Activated naive CD4-positive, alpha-beta T cell treated with anti-CD3 and anti-CD28 coated beads, Interleukin-2, amount 50 U/mL, for 24 hours (primary cell): Measurements from ENCODE around the gene FBXO34.
A peak's percentile ranks its signal among the peaks of the same experiment; 100 is the strongest.
"Not testable (repeated sequence)": the region's sequence is repeated elsewhere in the genome, so short reads cannot be mapped to it uniquely, and the experiment has no call there.

Source experiments
- H3K27ac Mint-ChIP-seq: one replicate; pipeline ENCODE4 v1.8.0; 2021; ENCODE audit warnings: mild to moderate bottlenecking, mixed read lengths
- H3K27me3 Mint-ChIP-seq: one replicate; pipeline ENCODE4 v1.8.0; 2021; ENCODE audit warnings: mixed read lengths
- H3K36me3 Mint-ChIP-seq: one replicate; pipeline ENCODE4 v1.8.0; 2021; ENCODE audit warnings: mixed read lengths
- H3K4me1 Mint-ChIP-seq: one replicate; pipeline ENCODE4 v1.8.0; 2021; ENCODE audit warnings: mixed read lengths
- H3K4me3 Mint-ChIP-seq: one replicate; pipeline ENCODE4 v1.8.0; 2021; ENCODE audit warnings: mild to moderate bottlenecking, mixed read lengths
- H3K9me3 Mint-ChIP-seq: one replicate; pipeline ENCODE4 v1.8.0; 2021; ENCODE audit warnings: mixed read lengths

FBXO34 gene

DNA sequence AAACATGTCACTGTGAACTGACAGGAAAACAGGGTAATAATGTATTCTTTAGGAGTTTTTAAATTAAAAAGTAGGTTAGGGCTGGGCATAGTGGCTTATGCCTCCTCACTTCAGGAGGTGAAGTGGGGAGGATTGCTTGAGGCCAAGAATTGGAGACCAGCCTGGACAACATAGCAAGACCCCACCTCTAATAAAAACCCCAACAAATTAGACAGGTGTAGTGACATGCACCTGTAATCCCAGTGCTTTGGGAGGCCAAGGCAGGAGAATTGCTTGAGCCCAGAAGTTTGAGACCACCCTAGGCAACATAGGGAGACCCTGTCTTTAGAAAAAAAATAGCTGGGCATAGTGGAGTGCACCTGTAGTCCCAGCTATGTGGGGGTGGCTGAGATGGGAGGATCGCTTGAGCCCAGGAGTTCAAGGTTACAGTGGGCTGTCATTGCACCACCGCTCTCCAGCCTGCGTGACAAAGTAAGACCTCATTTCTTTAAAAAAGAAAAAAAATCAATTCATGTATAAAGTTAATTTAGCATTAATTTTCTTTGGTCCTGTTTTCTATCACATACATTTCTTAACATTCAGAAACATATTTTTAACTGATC, 20.4 kb downstream of the FBXO34 start:
- peaks cover 60% of the 10 kb centered on the region for H3K4me1 Mint-ChIP-seq
- no peaks in the 10 kb centered on the region for H3K27me3 Mint-ChIP-seq
- no peak overlapping the region for H3K27ac Mint-ChIP-seq
- no peaks in the 10 kb centered on the region for H3K9me3 Mint-ChIP-seq
- H3K4me3 Mint-ChIP-seq: no peak overlapping the region
- peaks cover 3% of the 10 kb centered on the region for H3K36me3 Mint-ChIP-seq

DNA sequence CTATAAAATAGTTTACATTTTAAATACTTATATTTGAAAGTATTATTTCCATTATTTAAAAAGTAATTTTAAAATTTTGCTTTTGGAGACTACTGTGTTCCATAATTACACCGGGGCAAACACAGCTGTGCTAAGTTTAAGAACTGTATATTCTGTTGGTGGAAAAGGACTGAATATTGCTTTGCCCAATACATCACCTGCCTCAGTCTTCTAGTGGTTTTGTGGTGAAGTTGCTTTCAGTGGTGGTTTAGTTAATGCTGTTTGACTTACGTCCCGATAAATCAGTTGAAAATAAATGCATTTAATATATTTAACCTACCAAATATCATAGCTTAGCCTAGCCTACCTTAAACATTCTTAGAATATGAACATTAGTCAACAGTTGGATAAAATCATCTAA, 23.4 kb downstream of the FBXO34 start:
- Mint-ChIP-seq H3K27me3 (no peaks in the 10 kb centered on the region), H3K9me3 (no peaks in the 10 kb centered on the region), H3K4me1 (peaks cover 62% of the 10 kb centered on the region), H3K27ac (no peak overlapping the region), H3K36me3 (peaks cover 11% of the 10 kb centered on the region), H3K4me3 (no peak overlapping the region)

DNA sequence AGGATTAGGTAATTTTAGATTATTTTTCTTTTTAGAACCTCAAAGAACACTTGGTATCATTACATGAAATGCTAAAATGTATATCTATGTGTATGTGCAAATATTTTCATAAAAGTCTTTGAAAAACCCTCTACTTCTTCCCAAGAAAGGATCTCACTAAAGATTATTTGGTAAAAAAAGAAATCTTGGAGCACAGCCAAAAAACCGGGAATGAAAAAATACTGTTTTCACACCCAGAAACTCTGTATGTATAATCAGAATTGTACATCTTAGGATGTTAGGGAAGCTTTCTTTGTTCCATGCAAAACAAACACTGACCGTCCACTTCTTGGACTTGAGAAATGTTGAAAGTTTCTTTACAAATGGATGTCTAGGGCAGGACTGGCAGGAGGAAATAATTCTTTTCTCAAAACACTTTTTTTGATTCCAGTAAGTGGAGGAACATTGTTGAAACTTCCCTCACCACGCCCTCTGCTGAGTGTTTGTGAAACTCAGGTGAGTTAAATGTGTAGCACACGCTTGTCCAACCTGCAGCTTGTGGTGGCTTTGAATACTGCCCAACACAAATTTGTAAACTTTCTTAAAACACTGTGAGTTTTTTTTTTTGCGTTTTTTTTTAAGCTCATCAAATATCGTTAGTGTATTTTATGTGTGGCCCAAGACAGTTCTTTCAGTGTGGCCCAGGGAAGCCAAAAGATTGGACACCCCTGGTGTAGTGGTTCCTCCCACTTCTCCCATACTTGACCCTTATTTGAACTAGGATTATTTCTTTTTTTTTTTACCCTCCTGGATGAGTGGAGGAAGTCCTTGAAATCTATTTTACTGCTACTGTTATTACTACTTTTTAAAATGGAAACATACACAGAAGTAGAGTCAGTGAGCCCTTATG, 26.6 kb downstream of the FBXO34 start:
- Mint-ChIP-seq H3K36me3 (peaks cover 13% of the 10 kb centered on the region), H3K27ac (no peak overlapping the region), H3K27me3 (no peaks in the 10 kb centered on the region), H3K4me1 (peaks cover 81% of the 10 kb centered on the region), H3K9me3 (no peaks in the 10 kb centered on the region), H3K4me3 (no peak overlapping the region)

DNA sequence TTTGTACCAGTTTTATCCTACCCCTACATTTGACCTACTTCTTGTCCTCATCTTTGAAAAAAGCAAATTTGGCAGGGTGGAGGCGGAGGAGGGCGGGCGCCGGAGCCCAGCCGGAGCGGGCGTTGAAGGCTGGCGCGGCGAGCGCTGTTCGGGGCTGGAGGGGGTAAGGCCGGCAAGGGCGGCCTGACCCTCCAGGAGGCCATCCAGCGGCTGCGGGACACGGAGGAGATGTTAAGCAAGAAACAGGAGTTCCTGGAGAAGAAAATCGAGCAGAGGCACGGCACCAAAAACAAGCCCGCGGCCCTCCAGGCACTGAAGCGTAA, 27.2 kb downstream of the FBXO34 start:
- Mint-ChIP-seq H3K27me3 (no peaks in the 10 kb centered on the region), H3K27ac (no peak overlapping the region), H3K9me3 (no peaks in the 10 kb centered on the region), H3K4me3 (no peak overlapping the region), H3K36me3 (peaks cover 13% of the 10 kb centered on the region), H3K4me1 (peaks cover 80% of the 10 kb centered on the region)

DNA sequence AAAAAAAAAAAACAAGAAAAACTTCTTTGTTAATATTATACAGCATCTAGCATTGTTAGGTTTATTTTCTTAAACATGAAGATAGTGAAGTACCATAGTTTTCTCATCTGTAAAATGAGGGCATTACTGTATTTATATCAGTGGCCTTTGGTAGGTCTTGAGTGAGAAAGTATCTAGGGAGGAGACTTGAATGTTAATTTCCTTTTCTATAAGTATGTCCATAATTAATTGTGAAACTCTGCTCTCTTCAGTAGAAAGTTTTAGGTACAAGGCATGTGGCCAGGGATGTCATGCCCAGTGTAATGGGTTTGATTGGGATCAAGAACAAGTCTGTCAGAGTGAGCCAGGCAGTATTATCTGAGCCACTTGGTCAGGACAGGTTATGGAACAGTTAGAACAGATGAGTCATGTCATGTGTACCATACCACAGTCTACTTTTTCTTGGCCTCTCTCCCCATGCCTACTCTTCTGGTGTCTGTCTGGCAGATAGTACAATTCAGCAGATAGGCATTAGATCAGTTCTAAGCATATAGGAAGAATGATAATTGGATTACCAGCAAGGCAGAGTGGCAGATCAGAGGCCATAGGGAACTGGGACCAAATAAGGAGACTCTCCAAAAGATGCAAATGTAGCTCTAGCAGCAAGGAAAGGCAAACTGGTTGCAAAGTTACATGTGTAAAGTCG, 30.4 kb downstream of the FBXO34 start:
- Mint-ChIP-seq H3K4me1 (peaks cover 73% of the 10 kb centered on the region), H3K9me3 (no peaks in the 10 kb centered on the region), H3K36me3 (peaks cover 12% of the 10 kb centered on the region), H3K4me3 (peak overlapping the region; percentile 16), H3K27ac (peak overlapping the region; percentile 56), H3K27me3 (no peaks in the 10 kb centered on the region)

DNA sequence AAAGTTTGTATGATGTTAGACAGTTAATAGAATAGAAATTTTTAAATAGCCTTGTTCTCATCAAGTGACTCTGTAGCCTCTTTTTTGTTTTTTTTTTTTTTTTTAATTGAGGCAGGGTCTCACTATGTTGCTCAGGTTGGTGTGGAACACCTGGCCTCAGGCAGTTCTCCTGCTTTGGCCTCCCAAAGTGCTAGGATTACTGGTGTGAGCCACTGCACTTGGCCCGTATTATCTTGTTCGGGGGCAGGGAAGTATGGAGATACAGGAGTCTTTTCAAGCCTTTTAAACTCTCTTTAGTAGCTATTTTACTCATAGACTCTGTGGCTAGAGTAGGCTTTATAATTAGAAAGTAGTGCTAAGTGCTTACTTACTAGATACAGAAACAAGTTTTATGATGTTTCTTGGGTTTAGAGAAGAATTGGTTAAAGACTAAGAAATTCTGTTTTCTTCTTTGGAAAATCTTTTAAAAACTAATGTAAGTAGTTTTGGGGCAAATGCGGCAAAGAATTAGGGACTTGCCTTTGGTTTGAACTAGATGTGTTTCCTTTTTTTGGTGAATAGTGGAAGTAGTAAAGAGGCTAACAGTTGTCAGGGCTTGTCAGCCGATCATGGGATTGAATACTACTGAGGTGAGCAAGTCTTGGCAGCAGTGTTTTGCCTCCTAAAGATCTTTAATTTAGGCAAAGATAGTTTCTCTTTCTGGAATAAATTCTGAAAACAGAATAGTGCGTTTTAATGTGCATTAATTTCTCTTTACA, 31.3 kb downstream of the FBXO34 start:
- no peak overlapping the region for H3K4me3 Mint-ChIP-seq
- peaks cover 12% of the 10 kb centered on the region for H3K36me3 Mint-ChIP-seq
- no peaks in the 10 kb centered on the region for H3K27me3 Mint-ChIP-seq
- H3K4me1 Mint-ChIP-seq: peaks cover 71% of the 10 kb centered on the region
- no peak overlapping the region for H3K27ac Mint-ChIP-seq
- H3K9me3 Mint-ChIP-seq: no peaks in the 10 kb centered on the region

DNA sequence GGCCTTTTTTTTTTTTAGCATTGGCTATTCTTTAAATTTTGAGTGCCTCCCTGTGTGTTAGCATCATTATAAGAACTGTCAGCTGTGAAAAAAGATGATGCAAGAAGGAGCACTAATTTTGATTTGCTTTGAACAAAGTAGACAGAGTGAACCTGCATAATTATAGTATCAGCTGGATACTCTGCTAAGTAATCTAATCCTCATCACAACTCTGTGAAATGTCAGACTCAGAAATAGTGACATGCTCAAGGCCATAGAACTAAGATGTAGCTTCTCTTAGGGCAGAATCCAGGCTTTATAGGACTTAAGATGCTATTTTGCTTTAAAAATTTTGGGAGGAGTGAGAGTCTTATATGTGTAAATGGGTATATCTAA, 31.9 kb downstream of the FBXO34 start:
- no peak overlapping the region for H3K27ac Mint-ChIP-seq
- no peaks in the 10 kb centered on the region for H3K27me3 Mint-ChIP-seq
- peaks cover 10% of the 10 kb centered on the region for H3K36me3 Mint-ChIP-seq
- H3K4me1 Mint-ChIP-seq: peaks cover 70% of the 10 kb centered on the region
- no peaks in the 10 kb centered on the region for H3K9me3 Mint-ChIP-seq
- no peak overlapping the region for H3K4me3 Mint-ChIP-seq

DNA sequence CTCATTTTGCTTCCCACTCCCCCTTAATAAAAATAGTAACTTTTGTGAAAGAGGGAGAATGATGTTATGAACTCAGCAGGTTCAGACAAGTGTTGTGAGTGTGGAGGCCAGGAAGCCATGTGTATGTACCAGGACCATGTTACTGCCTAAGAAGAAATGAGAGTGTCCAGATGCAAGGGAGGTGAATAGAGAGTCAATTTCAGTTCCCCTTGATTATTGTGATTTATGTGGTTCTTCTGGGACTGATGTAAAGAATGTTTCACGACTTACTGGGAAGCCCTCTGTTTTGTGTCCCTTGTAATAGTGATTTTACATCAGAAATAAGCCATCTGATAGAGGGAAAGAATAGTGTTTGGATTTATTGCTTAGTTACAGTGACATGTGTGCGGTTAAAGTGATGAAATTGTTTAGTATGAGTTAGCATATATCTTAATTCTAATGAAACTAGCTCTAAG, 32.5 kb downstream of the FBXO34 start:
- no peak overlapping the region for H3K27ac Mint-ChIP-seq

DNA sequence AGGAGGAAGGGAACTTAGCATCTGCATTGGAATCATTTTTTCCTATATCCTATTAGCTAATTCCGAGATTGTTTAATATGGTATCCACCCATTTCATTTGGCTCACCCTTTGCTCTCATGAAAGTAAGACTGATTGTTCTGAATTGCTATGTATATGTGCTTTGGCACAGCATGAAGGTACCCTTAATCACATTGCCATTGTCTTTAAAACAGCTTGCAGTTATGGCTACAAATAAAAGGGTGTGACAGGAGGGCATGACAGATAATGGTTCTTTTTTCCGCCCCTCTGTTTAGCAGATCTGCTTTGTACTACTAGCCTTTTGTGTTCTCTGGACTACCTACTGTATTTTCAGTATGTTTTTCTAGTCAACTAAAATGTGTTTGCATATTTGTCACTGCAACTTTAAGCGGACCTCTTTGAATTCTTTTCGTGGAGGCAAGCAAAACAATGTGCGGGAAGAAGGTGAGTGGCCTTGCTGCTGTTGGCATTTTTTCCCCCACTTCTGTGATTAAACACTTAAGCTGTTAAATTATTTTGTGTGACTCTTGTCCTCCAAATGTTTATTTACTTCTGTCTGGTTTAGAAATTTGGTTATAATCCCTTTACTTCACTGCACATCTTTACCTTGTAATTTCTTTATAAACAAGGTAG, 35.8 kb downstream of the FBXO34 start:
- H3K9me3 Mint-ChIP-seq: peaks cover 6% of the 10 kb centered on the region
- peaks cover 17% of the 10 kb centered on the region for H3K36me3 Mint-ChIP-seq
- peaks cover 59% of the 10 kb centered on the region for H3K4me1 Mint-ChIP-seq
- H3K4me3 Mint-ChIP-seq: no peak overlapping the region
- no peak overlapping the region for H3K27ac Mint-ChIP-seq
- no peaks in the 10 kb centered on the region for H3K27me3 Mint-ChIP-seq

More for the DNA sequence above, 32.5 kb downstream of the FBXO34 start:
- no peak overlapping the region for H3K4me3 Mint-ChIP-seq
- no peaks in the 10 kb centered on the region for H3K9me3 Mint-ChIP-seq
- peaks cover 6% of the 10 kb centered on the region for H3K36me3 Mint-ChIP-seq
- no peaks in the 10 kb centered on the region for H3K27me3 Mint-ChIP-seq
- peaks cover 70% of the 10 kb centered on the region for H3K4me1 Mint-ChIP-seq

DNA sequence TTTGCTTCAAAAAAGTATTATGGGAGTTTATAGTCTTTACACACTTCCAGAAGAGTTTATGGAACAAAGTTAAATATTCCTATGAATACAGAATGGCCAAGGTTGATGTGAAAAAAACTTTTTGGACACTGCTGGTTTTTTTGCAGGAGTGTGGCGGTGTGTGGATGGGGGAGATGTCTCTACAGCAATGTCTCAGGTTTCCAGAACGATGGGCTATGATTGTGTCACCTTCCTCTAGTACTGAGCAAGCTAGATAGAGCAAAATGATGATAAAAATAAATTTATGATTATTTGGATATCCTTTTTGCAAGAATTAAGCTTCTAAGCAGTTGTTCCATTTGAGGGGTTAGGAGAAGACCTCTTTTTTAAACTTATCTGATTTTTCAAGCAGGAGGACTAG, 37.9 kb downstream of the FBXO34 start:
- Mint-ChIP-seq H3K27me3 (no peaks in the 10 kb centered on the region), H3K9me3 (peaks cover 12% of the 10 kb centered on the region), H3K4me3 (no peak overlapping the region), H3K4me1 (peaks cover 50% of the 10 kb centered on the region), H3K36me3 (peaks cover 28% of the 10 kb centered on the region), H3K27ac (no peak overlapping the region)

DNA sequence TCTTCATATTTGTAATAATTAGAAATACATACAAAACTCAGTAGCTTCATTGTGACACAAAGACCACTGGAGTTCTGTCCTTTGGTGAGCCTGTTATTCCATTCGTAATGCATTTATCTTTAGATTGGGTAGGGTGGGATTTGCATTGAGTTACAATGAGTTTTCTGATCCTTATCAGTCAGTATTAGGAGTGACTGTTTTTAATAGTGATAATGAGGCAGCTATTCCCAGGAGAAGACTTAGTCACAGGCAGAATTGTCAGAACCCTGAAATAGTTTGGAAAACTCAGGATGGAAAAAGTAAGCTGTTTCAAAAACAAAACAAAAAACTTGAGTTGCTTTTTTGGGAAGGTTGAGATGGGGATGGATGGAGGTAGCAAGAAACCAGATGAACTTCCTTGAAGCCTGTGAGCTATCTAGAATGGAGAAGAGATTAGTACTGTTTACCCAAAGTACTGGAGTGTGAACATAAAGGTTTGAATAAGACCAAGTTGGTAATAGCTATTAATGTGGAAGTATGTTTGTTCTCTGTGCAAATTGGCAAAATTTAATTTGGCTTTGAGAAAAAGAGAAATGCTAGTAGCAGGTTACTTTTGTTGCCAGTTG, 38.6 kb downstream of the FBXO34 start:
- no peaks in the 10 kb centered on the region for H3K27me3 Mint-ChIP-seq
- no peak overlapping the region for H3K27ac Mint-ChIP-seq
- H3K4me3 Mint-ChIP-seq: no peak overlapping the region
- peaks cover 53% of the 10 kb centered on the region for H3K4me1 Mint-ChIP-seq
- peaks cover 30% of the 10 kb centered on the region for H3K36me3 Mint-ChIP-seq
- H3K9me3 Mint-ChIP-seq: peaks cover 12% of the 10 kb centered on the region

DNA sequence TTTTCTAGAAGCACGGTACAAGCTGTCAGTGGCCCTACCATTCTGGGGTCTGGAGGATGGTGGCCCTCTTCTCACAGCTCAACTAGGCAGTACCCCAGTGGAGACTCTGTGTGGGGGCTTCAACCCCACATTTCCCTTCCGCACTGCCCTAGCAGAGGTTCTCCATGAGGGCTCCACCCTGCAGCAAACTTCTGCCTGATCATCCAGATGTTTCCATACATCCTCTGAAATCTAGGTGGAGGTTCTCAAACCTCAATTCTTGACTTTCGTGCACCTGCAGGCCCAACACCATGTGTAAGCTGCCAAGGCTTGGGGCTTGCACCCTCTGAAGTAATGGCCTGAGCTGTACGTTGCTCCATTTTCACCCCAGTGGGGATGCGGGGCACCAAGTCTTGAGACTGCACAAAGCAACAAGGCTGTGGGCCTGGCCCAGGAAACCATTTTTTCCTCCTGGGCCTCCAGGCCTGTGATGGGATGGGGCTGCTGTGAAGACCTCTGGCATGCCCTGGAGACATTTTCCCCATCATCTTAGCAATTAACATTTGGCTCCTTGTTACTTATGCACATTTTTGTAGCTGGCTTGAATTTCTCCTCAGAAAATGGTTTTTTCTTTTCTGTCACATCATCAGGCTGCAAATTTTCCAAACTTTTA, 41.3 kb downstream of the FBXO34 start:
- Mint-ChIP-seq H3K9me3 (peaks cover 12% of the 10 kb centered on the region), H3K4me1 (peaks cover 46% of the 10 kb centered on the region), H3K36me3 (peaks cover 47% of the 10 kb centered on the region)
- H3K27ac Mint-ChIP-seq, H3K27me3 Mint-ChIP-seq, H3K4me3 Mint-ChIP-seq: not testable (repeated sequence)

DNA sequence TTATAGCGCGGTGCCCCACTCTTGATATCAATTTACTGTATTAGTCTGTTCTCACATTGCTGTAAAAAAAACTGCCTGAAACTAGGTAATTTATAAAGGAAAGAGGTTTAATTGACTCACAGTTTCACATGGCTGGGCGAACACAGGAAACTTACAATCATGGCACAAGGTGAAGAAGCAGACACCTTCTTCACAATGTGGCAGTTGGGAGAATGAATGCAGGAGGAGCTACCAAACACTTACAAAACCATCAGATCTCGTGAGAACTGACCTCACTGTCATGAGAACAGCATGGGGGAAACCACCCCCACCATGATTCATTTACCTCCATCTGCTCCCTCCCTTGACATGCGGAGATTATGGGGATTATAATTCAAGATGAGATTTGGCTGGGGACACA, 42.3 kb downstream of the FBXO34 start:
- H3K4me1 Mint-ChIP-seq: peaks cover 38% of the 10 kb centered on the region
- H3K9me3 Mint-ChIP-seq: peaks cover 12% of the 10 kb centered on the region
- H3K27me3 Mint-ChIP-seq: no peaks in the 10 kb centered on the region
- H3K36me3 Mint-ChIP-seq: peaks cover 52% of the 10 kb centered on the region
- peak overlapping the region; percentile 55 for H3K4me3 Mint-ChIP-seq
- peak overlapping the region; percentile 23 for H3K27ac Mint-ChIP-seq

DNA sequence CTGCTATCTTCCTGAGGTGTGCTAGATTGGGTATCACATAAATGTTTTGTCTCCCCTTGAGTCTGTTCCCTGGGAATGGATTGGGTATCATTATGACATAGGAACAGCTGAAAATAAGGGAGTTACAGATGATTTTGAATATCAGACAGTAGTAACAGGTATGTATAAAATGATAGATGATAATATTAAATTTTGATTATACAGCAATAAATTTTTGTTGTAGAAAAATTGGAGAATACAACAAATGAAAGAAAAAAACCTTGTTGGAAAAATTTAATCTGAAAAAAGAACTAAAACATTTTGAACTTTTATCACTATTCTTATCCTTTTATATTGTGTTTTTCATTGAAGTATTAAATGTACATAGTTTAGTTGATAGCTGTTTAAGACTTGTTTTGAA, 43.2 kb downstream of the FBXO34 start:
- Mint-ChIP-seq H3K36me3 (peaks cover 57% of the 10 kb centered on the region), H3K27me3 (no peaks in the 10 kb centered on the region)

More for the DNA sequence above, 43.2 kb downstream of the FBXO34 start:
- Mint-ChIP-seq H3K4me1 (peaks cover 41% of the 10 kb centered on the region), H3K27ac (no peak overlapping the region), H3K4me3 (no peak overlapping the region), H3K9me3 (peaks cover 12% of the 10 kb centered on the region)
